Ovary (tissue), 3 donors: ENCODE measurements around the gene KCNK7.

Experiments
- POLR2A ChIP-seq: fragments of 450-650 bp; IDR thresholded peaks from one replicate; pipeline ENCODE4 v1.6.1; 2017; ENCODE audit warnings: antibody characterized with exemption, mild to moderate bottlenecking, moderate library complexity
- TF ChIP-seq, protein P1 (sequence below), 3 donors: fragments of 450-650 bp in 2 of 3; fragments of 200-600 bp in 1 of 3; IDR thresholded peaks; one replicate each; pipeline versions ENCODE4 v1.5.1 to v1.8.0; 2016 to 2022; ENCODE audit warnings: antibody characterized with exemption in 3 of 3, mild to moderate bottlenecking in 1 of 3
- donor health status: DM: no; HTN: no; CAD: no.

- TF ChIP-seq POLR2A, result no peak
- TF ChIP-seq, protein P1, sequence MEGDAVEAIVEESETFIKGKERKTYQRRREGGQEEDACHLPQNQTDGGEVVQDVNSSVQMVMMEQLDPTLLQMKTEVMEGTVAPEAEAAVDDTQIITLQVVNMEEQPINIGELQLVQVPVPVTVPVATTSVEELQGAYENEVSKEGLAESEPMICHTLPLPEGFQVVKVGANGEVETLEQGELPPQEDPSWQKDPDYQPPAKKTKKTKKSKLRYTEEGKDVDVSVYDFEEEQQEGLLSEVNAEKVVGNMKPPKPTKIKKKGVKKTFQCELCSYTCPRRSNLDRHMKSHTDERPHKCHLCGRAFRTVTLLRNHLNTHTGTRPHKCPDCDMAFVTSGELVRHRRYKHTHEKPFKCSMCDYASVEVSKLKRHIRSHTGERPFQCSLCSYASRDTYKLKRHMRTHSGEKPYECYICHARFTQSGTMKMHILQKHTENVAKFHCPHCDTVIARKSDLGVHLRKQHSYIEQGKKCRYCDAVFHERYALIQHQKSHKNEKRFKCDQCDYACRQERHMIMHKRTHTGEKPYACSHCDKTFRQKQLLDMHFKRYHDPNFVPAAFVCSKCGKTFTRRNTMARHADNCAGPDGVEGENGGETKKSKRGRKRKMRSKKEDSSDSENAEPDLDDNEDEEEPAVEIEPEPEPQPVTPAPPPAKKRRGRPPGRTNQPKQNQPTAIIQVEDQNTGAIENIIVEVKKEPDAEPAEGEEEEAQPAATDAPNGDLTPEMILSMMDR (IDR thresholded peaks at IDR 0.05), result no peak
These were observed 41.5 kb upstream of the KCNK7 start for GRCh38 chr11:65637032-65637557.
